GM12878 (cell line): ENCODE data around the gene ZC3H10. TPM values are rescaled to one million over a fixed set of nuclear protein-coding genes. Genes with fewer than 3 reads are reported as not detected.
A peak's percentile ranks its signal among the peaks of the same experiment; 100 is the strongest.

Source experiments
- ATAC-seq: fragments of 200-7000 bp; cut with Tn5 transposase; 3 replicates; pipeline ENCODE4 v1.9.1; 2020; ENCODE audit warnings: mild to moderate bottlenecking, moderate library complexity
- BruUV-seq: library from RNA; stranded (reverse); fragments of 400-500 nt; replicated peaks from 2 replicates; lab custom pipeline; 2021; lab: Mats Ljungman, UMichigan
- CTCF ChIA-PET: fragments of 300-600 bp; sonication (Branson Sonifier 250); formaldehyde crosslinking; extraction: SDS; loops from one replicate; lab custom pipeline; 2021; ENCODE audit warnings: inconsistent platforms; lab: Yijun Ruan, JAX
- POLR2A ChIA-PET: fragments of 350-600 bp; formaldehyde crosslinking; extraction: SDS; loops from one replicate; lab custom pipeline; 2021; ENCODE audit warnings: inconsistent platforms; lab: Charles Lee
- RAD21 ChIA-PET: fragments of 300-600 bp; sonication (Branson Sonifier 250); formaldehyde crosslinking; loops from one replicate; lab custom pipeline; 2023; ENCODE audit warnings: antibody characterized with exemption; ENCODE audit not compliant: unreplicated experiment; lab: Charles Lee
- SMC1A ChIA-PET: fragments of 300-600 bp; sonication (Branson Sonifier 250); formaldehyde crosslinking; loops from one replicate; lab custom pipeline; 2023; ENCODE audit not compliant: unreplicated experiment, uncharacterized antibody; lab: Charles Lee
- DNase-seq: peaks from one replicate; pipeline ENCODE4 v3.0.0-alpha.2; 2011; ENCODE audit warnings: low read depth, low spot score
- FAIRE-seq: peaks from 3 replicates; lab custom pipeline; 2011; peaks lifted over from hg19 to GRCh38; lab: Jason Lieb, UNC
- H2AFZ ChIP-seq: 2 replicates; pipeline ENCODE4 v1.6.0; 2011; ENCODE audit warnings: low read depth, low read length, control low read depth; ENCODE audit not compliant: control insufficient read depth
- H3K27ac ChIP-seq: 2 replicates; pipeline ENCODE4 v1.5.1; 2011; ENCODE audit warnings: control low read depth; ENCODE audit not compliant: control insufficient read depth, insufficient read depth
- H3K27me3 ChIP-seq, 2 experiments: replicated peaks in 1 of 2; 2 replicates each; pipeline versions ENCODE4 v1.6.0 to v1.6.1; 2011; ENCODE audit warnings: low read length in 1 of 2; ENCODE audit not compliant: control insufficient read depth in 2 of 2, insufficient read depth in 2 of 2
- H3K36me3 ChIP-seq, 2 experiments: 2 replicates each; pipeline ENCODE4 v1.5.1; 2011; ENCODE audit warnings: low read length in 1 of 2; ENCODE audit not compliant: control insufficient read depth in 2 of 2, insufficient read depth in 2 of 2
- H3K4me1 ChIP-seq: 2 replicates; pipeline ENCODE4 v1.6.1; 2011; ENCODE audit warnings: mild to moderate bottlenecking, low read length, moderate library complexity, mixed read lengths; ENCODE audit not compliant: control insufficient read depth, insufficient read depth
- H3K4me2 ChIP-seq: 2 replicates; pipeline ENCODE4 v1.6.0; 2011; ENCODE audit warnings: control low read depth; ENCODE audit not compliant: control insufficient read depth, insufficient read depth
- H3K4me3 ChIP-seq: fragments of 200-600 bp; sonication (generic); 2 replicates; pipeline ENCODE4 v1.5.1; 2016
- H3K79me2 ChIP-seq: 2 replicates; pipeline ENCODE4 v1.6.0; 2011; ENCODE audit warnings: low read length; ENCODE audit not compliant: control insufficient read depth, insufficient read depth
- H3K9ac ChIP-seq: 2 replicates; pipeline ENCODE4 v1.8.0; 2011; ENCODE audit warnings: low read length, control low read depth, mixed read lengths; ENCODE audit not compliant: control insufficient read depth, insufficient read depth
- H3K9me3 ChIP-seq: replicated peaks from 3 replicates; pipeline ENCODE4 v1.5.1; 2011; ENCODE audit warnings: mild to moderate bottlenecking, low read length; ENCODE audit not compliant: control insufficient read depth, insufficient read depth
- H4K20me1 ChIP-seq: 2 replicates; pipeline ENCODE4 v1.6.0; 2011; ENCODE audit not compliant: control insufficient read depth, insufficient read depth
- CBX3 ChIP-seq: fragments of 200-600 bp; sonication (generic); IDR thresholded peaks from 2 replicates; pipeline ENCODE4 v1.6.1; 2016; ENCODE audit warnings: low read depth, borderline replicate concordance
- CREB1 ChIP-seq: IDR thresholded peaks from 2 replicates; pipeline ENCODE4 v1.6.1; 2012; ENCODE audit warnings: low read depth, mild to moderate bottlenecking, inconsistent platforms
- EZH2 ChIP-seq: IDR thresholded peaks from 2 replicates; pipeline ENCODE4 v1.6.1; 2012; ENCODE audit warnings: low read depth, mild to moderate bottlenecking, control low read depth, inconsistent platforms, low read length, borderline replicate concordance; ENCODE audit not compliant: control insufficient read depth
- MEF2B ChIP-seq: fragments of 450-650 bp; IDR thresholded peaks from 2 replicates; pipeline ENCODE4 v1.6.1; 2018; ENCODE audit warnings: mild to moderate bottlenecking, moderate library complexity; ENCODE audit not compliant: partially characterized antibody, poor library complexity, severe bottlenecking
- MXI1 ChIP-seq: fragments of 150-350 bp; IDR thresholded peaks from 2 replicates; pipeline ENCODE4 v1.6.1; 2011; ENCODE audit warnings: low read depth, mild to moderate bottlenecking, inconsistent platforms, low read length, improper control_type of control experiment
- RAD21 ChIP-seq: IDR thresholded peaks from 2 replicates; pipeline ENCODE4 v1.6.1; 2011; ENCODE audit warnings: mild to moderate bottlenecking, low read depth, low read length, moderate library complexity; ENCODE audit not compliant: insufficient read depth
- SMARCA5 ChIP-seq: fragments of 450-650 bp; IDR thresholded peaks from 2 replicates; pipeline ENCODE4 v1.6.1; 2017; ENCODE audit warnings: mild to moderate bottlenecking
- SPI1 ChIP-seq: IDR thresholded peaks from 2 replicates; pipeline ENCODE4 v1.6.1; 2011; ENCODE audit warnings: low read depth, mild to moderate bottlenecking, low read length, moderate library complexity, borderline replicate concordance; ENCODE audit not compliant: insufficient read depth
- WGBS: methylation state at CpG from one replicate; pipeline ENCODE4 v1.1.6; 2016; ENCODE audit warnings: low lambda C conversion rate; ENCODE audit not compliant: insufficient replicate concordance, insufficient coverage; ENCODE audit errors: missing lambda C conversion rate; 5-methylcytosine and 5-hydroxymethylcytosine counted together
- in situ Hi-C: fragments of 300-500 bp; cut with MboI; formaldehyde crosslinking; loops from 9 replicates; pipeline ENCODE4 v1.14.3; 2018; ENCODE audit warnings: mixed read lengths
- intact Hi-C: fragments of 100-400 bp; cut with micrococcal nuclease; formaldehyde crosslinking; loops from one replicate; pipeline ENCODE4 v1.14.2; 2022; ENCODE audit not compliant: unreplicated experiment
- polyA plus RNA-seq, 11 experiments: library from polyadenylated mRNA; depleted of rRNA in 4 of 11; unstranded in 6 of 11; stranded (reverse) in 5 of 11; fragments of >200 nt; fragmentation: Nextera tagmentation in 4 of 11; fragmentation: Illumina TruSeq in 1 of 11; extraction: Ambion mirVana in 4 of 11; extraction: Trizol in 1 of 11; gene quantifications; 1 replicate in 1 of 11; 2 replicates in 10 of 11; pipeline versions ENCODE4 v1.2.1 to v1.2.3, GENCODE V29; 2011 to 2016; ENCODE audit warnings: inconsistent platforms in 2 of 11, missing spikeins in 2 of 11, low read depth in 1 of 11
- total RNA-seq, 4 experiments: library from RNA; depleted of rRNA in 3 of 4; stranded (reverse); fragments of >200 nt in 3 of 4; fragmentation: Illumina TruSeq in 1 of 4; extraction: Trizol in 1 of 4; gene quantifications; 2 replicates each; pipeline versions ENCODE4 v1.2.1 to v1.2.3, GENCODE V29; 2013 to 2021

ZC3H10 gene
- total and polyA plus RNA-seq, 10 of the 15 experiments (the other 5 are each of a cell fraction or from before 2014, with no cell fraction given), result 0.56 to 6.4 (median 3.7) TPM

- TF ChIP-seq MEF2B (no peak), CREB1 (no peak), CBX3 (no peak), RAD21 (no peak), EZH2 (no peak), SMARCA5 (no peak)
Observed at GRCh38 chr12:56124133-56124532, 6.1 kb downstream of the ZC3H10 start (continued).

- Histone ChIP-seq H2AFZ (peak overlapping the region; percentile 24), H3K4me1 (peaks cover 24% of the 10 kb centered on the region), H3K4me3 (0 out of 2 replicates have a peak overlapping the region, but pooled peaks have one; percentile 54)
Observed at GRCh38 chr12:56126732-56127239, 8.7 kb downstream of the ZC3H10 start.

More at GRCh38 chr12:56126732-56127239, 8.7 kb downstream of the ZC3H10 start:
- TF ChIP-seq SPI1, result peak; percentile 60; the same call in 1 of the 2 replicates
- no peak for TF ChIP-seq MXI1
- Histone ChIP-seq H3K27ac (peak overlapping the region; percentile 72), H3K27me3 (no peaks in the 10 kb centered on the region), H3K79me2 (peaks cover 21% of the 10 kb centered on the region), H4K20me1 (no peaks in the 10 kb centered on the region), H3K36me3 (peaks cover 6 to 12% of the 10 kb centered on the region in 2 experiments), H3K4me2 (peak overlapping the region; percentile 94), H3K9me3 (no peaks in the 10 kb centered on the region), H3K9ac (0 out of 2 replicates have a peak overlapping the region, but pooled peaks have one; percentile 22)
- SMC1A ChIA-PET, result interaction anchor here (0.7 to 4.8 kb wide), 5 partner anchors 25 to 334 kb away, joined by 3 to 68 read pairs (median 5); partner anchors contain the start of genes MYL6, RNF41 and SMARCC2
- ATAC-seq (no peak), DNase-seq (no peak), FAIRE-seq (no peak)
- RAD21 ChIA-PET, result interaction anchor here (1.4 to 6.8 kb wide), 7 partner anchors 25 to 337 kb away, joined by 3 to 98 read pairs (median 10); partner anchors contain the start of genes MYL6, MYL6B, RNF41 and SMARCC2
- WGBS, result 33% methylated on average over 3 of the region's 3 CpGs
- intact Hi-C loops (loop anchor here (1.0 to 10.0 kb wide), 8 partner anchors 8 to 518 kb away; partner anchors contain the start of genes ANKRD52, ATP5F1B, MYL6B and NABP2), in situ Hi-C loops (no loop called here)
- no TSS peak for BruUV-seq
- POLR2A ChIA-PET, result interaction anchor here (0.5 to 4.5 kb wide), 10 partner anchors 9 to 389 kb away, joined by 3 to 56 read pairs (median 12); partner anchors contain the start of genes MYL6, MYL6B, PA2G4 and RNF41
- CTCF ChIA-PET, result interaction anchor here (0.6 to 10.3 kb wide), 17 partner anchors 9 to 389 kb away, joined by 3 to 129 read pairs (median 5); partner anchors contain the start of genes COQ10A, MYL6, PA2G4 and RNF41
